K562 (cell line): Measurements from ENCODE around the gene FMN1. TPM values are rescaled to one million over a fixed set of nuclear protein-coding genes. Genes with fewer than 3 reads are reported as not detected.

ENCODE experiments used
- ATAC-seq: fragments of 200-7000 bp; cut with Tn5 transposase; 3 replicates; pipeline ENCODE4 v1.9.1; 2020; ENCODE audit warnings: moderate library complexity
- BruUV-seq: library from RNA; stranded (reverse); fragments of 400-500 nt; replicated peaks from 2 replicates; lab custom pipeline; 2021; lab: Mats Ljungman, UMichigan
- CTCF ChIA-PET: fragments of 300-600 bp; formaldehyde crosslinking; extraction: SDS; loops from one replicate; lab custom pipeline; 2021; ENCODE audit warnings: low intra/inter-chr PET ratio; lab: Yijun Ruan, JAX
- POLR2A ChIA-PET: fragments of 300-600, 350-650 bp; sonication (Branson Sonifier 250); formaldehyde crosslinking; extraction: SDS; loops from one replicate; lab custom pipeline; 2021; ENCODE audit warnings: antibody characterized with exemption, inconsistent platforms; lab: Yijun Ruan, JAX
- DNase-seq, 4 experiments: peaks; one replicate each; pipeline versions ENCODE4 v3.0.0 to v3.0.0-alpha.2; 2011 to 2018; ENCODE audit warnings: low spot score in 3 of 4, mixed read lengths in 3 of 4; ENCODE audit errors: extremely low read depth in 1 of 4
- FAIRE-seq: peaks from 2 replicates; lab custom pipeline; 2011; peaks lifted over from hg19 to GRCh38; lab: Jason Lieb, UNC
- H2AFZ ChIP-seq: 2 replicates; pipeline ENCODE4 v1.6.0; 2011; ENCODE audit warnings: low read depth, low read length, control low read depth, inconsistent platforms
- H3K27ac ChIP-seq: fragments of 200-600 bp; 3 replicates; pipeline ENCODE4 v1.8.0; 2011; ENCODE audit warnings: low read depth, mild to moderate bottlenecking, control low read depth, inconsistent platforms, low read length, moderate library complexity, mixed read lengths; ENCODE audit errors: extremely low read depth
- H3K27me3 ChIP-seq, 2 experiments: fragments of 300-600 bp in 1 of 2; 2 replicates in 1 of 2; 3 replicates in 1 of 2; pipeline versions ENCODE4 v1.6.0 to v1.8.0; 2011; ENCODE audit warnings: inconsistent platforms in 2 of 2, low read length in 2 of 2, mild to moderate bottlenecking in 1 of 2, mixed read lengths in 1 of 2, moderate library complexity in 1 of 2; ENCODE audit not compliant: control insufficient read depth in 2 of 2, insufficient read depth in 2 of 2
- H3K36me3 ChIP-seq: fragments of 300-600 bp; 3 replicates; pipeline ENCODE4 v1.8.0; 2011; ENCODE audit warnings: mild to moderate bottlenecking, low read length, inconsistent platforms; ENCODE audit not compliant: control insufficient read depth, insufficient read depth
- H3K4me1 ChIP-seq, 2 experiments: fragments of 200-600 bp in 1 of 2; replicated peaks in 1 of 2; 2 replicates in 1 of 2; 3 replicates in 1 of 2; pipeline versions ENCODE4 v1.5.1 to v1.8.0; 2011; ENCODE audit warnings: inconsistent platforms in 2 of 2, low read length in 2 of 2, mild to moderate bottlenecking in 1 of 2, mixed read lengths in 1 of 2, moderate library complexity in 1 of 2; ENCODE audit not compliant: control insufficient read depth in 2 of 2, insufficient read depth in 2 of 2
- H3K4me2 ChIP-seq: 2 replicates; pipeline ENCODE4 v1.6.1; 2011; ENCODE audit warnings: low read length, control low read depth, inconsistent platforms, mixed read lengths; ENCODE audit not compliant: insufficient read depth
- H3K4me3 ChIP-seq: fragments of 200-600 bp; sonication (generic), shearing (Covaris generic); 2 replicates; pipeline ENCODE4 v1.5.1; 2016; ENCODE audit warnings: control low read depth, inconsistent platforms
- H3K79me2 ChIP-seq: fragments of 200-600 bp; 3 replicates; pipeline ENCODE4 v1.8.0; 2011; ENCODE audit warnings: low read length, inconsistent platforms; ENCODE audit not compliant: control insufficient read depth, insufficient read depth
- H3K9ac ChIP-seq, 2 experiments: 2 replicates each; pipeline versions ENCODE4 v1.6.0 to v1.6.1; 2011; ENCODE audit warnings: low read depth in 2 of 2, low read length in 2 of 2, control low read depth in 1 of 2, inconsistent platforms in 1 of 2, mild to moderate bottlenecking in 1 of 2, mixed read lengths in 1 of 2; ENCODE audit not compliant: insufficient read depth in 1 of 2
- H3K9me1 ChIP-seq: one replicate; pipeline ENCODE4 v1.6.0; 2011; ENCODE audit warnings: inconsistent platforms, mild to moderate bottlenecking, low read length, moderate library complexity; ENCODE audit not compliant: control insufficient read depth, insufficient read depth
- H3K9me3 ChIP-seq: replicated peaks from 2 replicates; pipeline ENCODE4 v1.5.1; 2011; ENCODE audit warnings: low read depth, low read length, inconsistent platforms; ENCODE audit not compliant: control insufficient read depth, insufficient read depth
- H4K20me1 ChIP-seq: replicated peaks from 2 replicates; pipeline ENCODE4 v1.6.1; 2011; ENCODE audit warnings: low read length, inconsistent platforms, mixed read lengths; ENCODE audit not compliant: control insufficient read depth, insufficient read depth
- ASH1L ChIP-seq: fragments of 450-650 bp; IDR thresholded peaks from 2 replicates; pipeline ENCODE4 v1.6.1; 2018; ENCODE audit warnings: borderline replicate concordance, mild to moderate bottlenecking, low read depth; ENCODE audit not compliant: partially characterized antibody
- CSDE1 ChIP-seq, 2 experiments: fragments of 450-650 bp; IDR thresholded peaks; 2 replicates each; pipeline ENCODE4 v1.6.1; 2016; ENCODE audit warnings: mild to moderate bottlenecking in 1 of 2
- EP400 ChIP-seq: fragments of 450-650 bp; IDR thresholded peaks from 2 replicates; pipeline ENCODE4 v1.6.1; 2017; ENCODE audit warnings: antibody characterized with exemption, mild to moderate bottlenecking, moderate library complexity
- HNRNPH1 ChIP-seq: fragments of 200-400 bp; formaldehyde crosslinking; optimal IDR thresholded peaks from 2 replicates; pipeline ENCODE3; 2017; ENCODE audit warnings: low read depth, mild to moderate bottlenecking, low read length, moderate library complexity
- JUND ChIP-seq, 2 experiments: IDR thresholded peaks; 2 replicates in 1 of 2; 3 replicates in 1 of 2; pipeline ENCODE4 v1.6.1; 2011; ENCODE audit warnings: borderline replicate concordance in 2 of 2, low read depth in 2 of 2, low read length in 2 of 2, improper control_type of control experiment in 1 of 2, missing biosample characterization in 1 of 2, missing genetic modification characterization in 1 of 2, missing genetic modification reagents in 1 of 2
- MBD2 ChIP-seq: sonication (generic); IDR thresholded peaks from 2 replicates; pipeline ENCODE4 v1.6.1; 2016; ENCODE audit warnings: low read depth, borderline replicate concordance
- PCBP2 ChIP-seq: fragments of 200-400 bp; formaldehyde crosslinking; IDR thresholded peaks from 2 replicates; pipeline ENCODE4 v1.6.1; 2018; ENCODE audit warnings: low read length, low read depth, mild to moderate bottlenecking, moderate library complexity; ENCODE audit not compliant: poor library complexity, severe bottlenecking
- SUPT5H ChIP-seq: fragments of 450-650 bp; IDR thresholded peaks from 2 replicates; pipeline ENCODE4 v1.6.1; 2016
- ZNF175 ChIP-seq: fragments of 200-800 bp; sonication (Bioruptor generic); IDR thresholded peaks from 2 replicates; pipeline ENCODE4 v1.6.1; 2016; ENCODE audit warnings: low read depth, mild to moderate bottlenecking, missing genetic modification characterization, missing compliant biosample characterization
- ZNF384 ChIP-seq: IDR thresholded peaks from 2 replicates; pipeline ENCODE4 v1.6.1; 2012; ENCODE audit warnings: low read depth, low read length, improper control_type of control experiment
- WGBS: fragments of 100-300 bp; shearing (Covaris generic); methylation state at CpG from one replicate; pipeline ENCODE4 v1.1.6; 2016; ENCODE audit warnings: low coverage, mixed read lengths; ENCODE audit not compliant: insufficient coverage; ENCODE audit errors: missing lambda C conversion rate; 5-methylcytosine and 5-hydroxymethylcytosine counted together
- in situ Hi-C: fragments of 300-500 bp; cut with MboI; formaldehyde crosslinking; loops from 4 replicates; pipeline ENCODE4 v1.15.0; 2018; ENCODE audit warnings: inconsistent platforms, mixed read lengths
- intact Hi-C: fragments of 100-400 bp; cut with micrococcal nuclease; formaldehyde crosslinking; loops from 2 replicates; pipeline ENCODE4 v1.14.2; 2022
- polyA plus RNA-seq, 8 experiments: library from polyadenylated mRNA; depleted of rRNA in 4 of 8; stranded (reverse) in 5 of 8; unstranded in 3 of 8; fragments of >200 nt; fragmentation: Nextera tagmentation in 2 of 8; fragmentation: Illumina TruSeq in 1 of 8; extraction: Ambion mirVana in 2 of 8; extraction: Trizol in 1 of 8; gene quantifications; 2 replicates each; pipeline versions ENCODE4 v1.2.1 to v1.2.3, GENCODE V29; 2011 to 2014; ENCODE audit warnings: inconsistent platforms in 1 of 8, missing spikeins in 1 of 8
- total RNA-seq, 7 experiments: library from RNA; depleted of rRNA in 6 of 7; stranded (reverse); fragments of >200 nt in 6 of 7; fragmentation: Illumina TruSeq in 2 of 7; extraction: Trizol in 2 of 7; gene quantifications; 2 replicates each; pipeline versions ENCODE4 v1.2.1 to v1.2.3, GENCODE V29; 2011 to 2021; ENCODE audit warnings: low replicate concordance in 1 of 7
- TF ChIP-seq, protein P1 (sequence below): fragments of 200-400 bp; formaldehyde crosslinking; IDR thresholded peaks from 2 replicates; pipeline ENCODE4 v1.6.1; 2017; ENCODE audit warnings: mild to moderate bottlenecking, low read depth, low read length, moderate library complexity
- TF ChIP-seq, protein P2 (sequence below): fragments of 250-450 bp; sonication (Bioruptor Pico); IDR thresholded peaks from 2 replicates; pipeline ENCODE4 v1.5.0; 2021

FMN1 gene
- total and polyA plus RNA-seq, 9 of the 15 experiments (the other 6 are each of a cell fraction or from before 2014, with no cell fraction given): 0.03 to 0.07 (median 0.04) TPM; not detected in 6

DNA sequence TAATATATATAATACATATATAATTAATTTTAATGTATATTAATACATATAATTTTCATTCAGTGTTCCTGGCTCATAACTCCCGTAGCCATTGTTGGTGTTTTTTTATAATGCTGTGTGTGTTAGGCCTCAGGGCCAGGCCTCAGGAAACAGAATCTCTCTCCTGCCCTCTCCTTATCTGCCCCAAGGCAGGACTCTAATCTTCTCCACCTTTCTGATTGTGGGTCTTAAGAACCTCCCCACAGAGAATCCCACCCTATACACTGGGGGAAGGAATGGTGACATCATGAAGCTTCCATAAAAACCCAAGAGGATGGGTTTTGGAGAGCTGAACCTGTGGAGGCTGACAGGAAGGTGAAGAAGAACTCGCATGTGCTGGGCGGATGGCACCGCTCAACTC, 4.0 kb upstream of the FMN1 start:
- DNase-seq (no peak), ATAC-seq (no peak), FAIRE-seq (no peak)
- WGBS: 7% methylated on average over 4 of the region's 4 CpGs
- H3K9ac ChIP-seq: no peak overlapping the region
- H3K79me2 ChIP-seq: no peaks in the 10 kb centered on the region
- TF ChIP-seq, protein P1, sequence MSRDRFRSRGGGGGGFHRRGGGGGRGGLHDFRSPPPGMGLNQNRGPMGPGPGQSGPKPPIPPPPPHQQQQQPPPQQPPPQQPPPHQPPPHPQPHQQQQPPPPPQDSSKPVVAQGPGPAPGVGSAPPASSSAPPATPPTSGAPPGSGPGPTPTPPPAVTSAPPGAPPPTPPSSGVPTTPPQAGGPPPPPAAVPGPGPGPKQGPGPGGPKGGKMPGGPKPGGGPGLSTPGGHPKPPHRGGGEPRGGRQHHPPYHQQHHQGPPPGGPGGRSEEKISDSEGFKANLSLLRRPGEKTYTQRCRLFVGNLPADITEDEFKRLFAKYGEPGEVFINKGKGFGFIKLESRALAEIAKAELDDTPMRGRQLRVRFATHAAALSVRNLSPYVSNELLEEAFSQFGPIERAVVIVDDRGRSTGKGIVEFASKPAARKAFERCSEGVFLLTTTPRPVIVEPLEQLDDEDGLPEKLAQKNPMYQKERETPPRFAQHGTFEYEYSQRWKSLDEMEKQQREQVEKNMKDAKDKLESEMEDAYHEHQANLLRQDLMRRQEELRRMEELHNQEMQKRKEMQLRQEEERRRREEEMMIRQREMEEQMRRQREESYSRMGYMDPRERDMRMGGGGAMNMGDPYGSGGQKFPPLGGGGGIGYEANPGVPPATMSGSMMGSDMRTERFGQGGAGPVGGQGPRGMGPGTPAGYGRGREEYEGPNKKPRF: no peak
- TF ChIP-seq ZNF175 (CRISPR knock-in tag) (no peak), EP400 (no peak), ASH1L (no peak), HNRNPH1 (no peak), JUND (IDR thresholded peaks at IDR 0.05; ENCODE audit: borderline replicate concordance, low read depth, low read length) (no peak), JUND (tag; IDR thresholded peaks at IDR 0.05; ENCODE audit: borderline replicate concordance, low read depth, low read length) (no peak), PCBP2 (no peak), MBD2 (no peak), CSDE1 (IDR thresholded peaks at IDR 0.05) (no peak), ZNF384 (no peak), SUPT5H (no peak)
- TF ChIP-seq, protein P2, sequence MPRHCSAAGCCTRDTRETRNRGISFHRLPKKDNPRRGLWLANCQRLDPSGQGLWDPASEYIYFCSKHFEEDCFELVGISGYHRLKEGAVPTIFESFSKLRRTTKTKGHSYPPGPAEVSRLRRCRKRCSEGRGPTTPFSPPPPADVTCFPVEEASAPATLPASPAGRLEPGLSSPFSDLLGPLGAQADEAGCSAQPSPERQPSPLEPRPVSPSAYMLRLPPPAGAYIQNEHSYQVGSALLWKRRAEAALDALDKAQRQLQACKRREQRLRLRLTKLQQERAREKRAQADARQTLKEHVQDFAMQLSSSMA (CRISPR knock-in tag): no peak
- BruUV-seq: no TSS peak
- ChIA-PET CTCF (no interaction called here), POLR2A (no interaction called here)
- intact Hi-C loops (no loop called here), in situ Hi-C loops (no loop called here)
- no peaks in the 10 kb centered on the region for H4K20me1 ChIP-seq
- H3K27me3 ChIP-seq: peaks cover 0 to 8% of the 10 kb centered on the region in 2 experiments; a peak in 1 of 5 replicates
- no peaks in the 10 kb centered on the region for H3K36me3 ChIP-seq
- H3K9me3 ChIP-seq: no peaks in the 10 kb centered on the region
- H3K4me2 ChIP-seq: no peak overlapping the region
- no peaks in the 10 kb centered on the region for H3K9me1 ChIP-seq
- no peak overlapping the region for H3K27ac ChIP-seq
- peaks cover 6 to 8% of the 10 kb centered on the region in 2 experiments; a peak in 3 of 5 replicates for H3K4me1 ChIP-seq
- no peak overlapping the region for H3K4me3 ChIP-seq
- H2AFZ ChIP-seq: no peak overlapping the region
